Upper lobe of right lung (tissue), 1 donor: ENCODE measurements around the gene OR10H1. TPM values are rescaled to one million over a fixed set of nuclear protein-coding genes. Genes with fewer than 3 reads are reported as not detected.
"Not testable (repeated sequence)": the region's sequence is repeated elsewhere in the genome, so short reads cannot be mapped to it uniquely, and the experiment has no call there.

Experiments
- ATAC-seq: fragments of 200-7000 bp; cut with Tn5 transposase; one replicate; pipeline ENCODE4 v1.9.1; 2020; ENCODE audit warnings: mild to moderate bottlenecking, moderate library complexity
- DNase-seq: peaks from one replicate; pipeline ENCODE4 v3.0.0-alpha.2; 2020
- H3K27ac ChIP-seq: fragments of 200-600 bp; one replicate; pipeline ENCODE4 v1.8.0; 2022
- H3K27me3 ChIP-seq: fragments of 200-600 bp; one replicate; pipeline ENCODE4 v1.8.0; 2022; ENCODE audit warnings: mild to moderate bottlenecking
- H3K36me3 ChIP-seq: fragments of 200-600 bp; one replicate; pipeline ENCODE4 v1.8.0; 2022
- H3K4me1 ChIP-seq: fragments of 200-600 bp; one replicate; pipeline ENCODE4 v1.8.0; 2022
- H3K4me3 ChIP-seq: fragments of 200-600 bp; one replicate; pipeline ENCODE4 v1.8.0; 2022; ENCODE audit warnings: mild to moderate bottlenecking
- H3K9me3 ChIP-seq: fragments of 200-600 bp; one replicate; pipeline ENCODE4 v1.8.0; 2022
- intact Hi-C: fragments of 100-400 bp; cut with DNase I; formaldehyde crosslinking; loops from one replicate; pipeline ENCODE4 v1.11.0; 2022
- total RNA-seq: library from RNA; stranded (reverse); fragmentation: NEBNext Ultra II Directional; extraction: Animal tissue kit (Norgen Biotek cat#: 25700); gene quantifications from one replicate; pipeline ENCODE4 v1.2.1, GENCODE V29; 2021
- TF ChIP-seq, protein P1 (sequence below): fragments of 200-600 bp; IDR thresholded peaks from one replicate; pipeline ENCODE4 v1.8.0; 2022; ENCODE audit warnings: antibody characterized with exemption
- donor health status: DM: no; HTN: yes; CAD: no; lungs with severe emphysema.

The OR10H1 gene
- total RNA-seq, 1 donor from 2014 or later: not detected

DNA sequence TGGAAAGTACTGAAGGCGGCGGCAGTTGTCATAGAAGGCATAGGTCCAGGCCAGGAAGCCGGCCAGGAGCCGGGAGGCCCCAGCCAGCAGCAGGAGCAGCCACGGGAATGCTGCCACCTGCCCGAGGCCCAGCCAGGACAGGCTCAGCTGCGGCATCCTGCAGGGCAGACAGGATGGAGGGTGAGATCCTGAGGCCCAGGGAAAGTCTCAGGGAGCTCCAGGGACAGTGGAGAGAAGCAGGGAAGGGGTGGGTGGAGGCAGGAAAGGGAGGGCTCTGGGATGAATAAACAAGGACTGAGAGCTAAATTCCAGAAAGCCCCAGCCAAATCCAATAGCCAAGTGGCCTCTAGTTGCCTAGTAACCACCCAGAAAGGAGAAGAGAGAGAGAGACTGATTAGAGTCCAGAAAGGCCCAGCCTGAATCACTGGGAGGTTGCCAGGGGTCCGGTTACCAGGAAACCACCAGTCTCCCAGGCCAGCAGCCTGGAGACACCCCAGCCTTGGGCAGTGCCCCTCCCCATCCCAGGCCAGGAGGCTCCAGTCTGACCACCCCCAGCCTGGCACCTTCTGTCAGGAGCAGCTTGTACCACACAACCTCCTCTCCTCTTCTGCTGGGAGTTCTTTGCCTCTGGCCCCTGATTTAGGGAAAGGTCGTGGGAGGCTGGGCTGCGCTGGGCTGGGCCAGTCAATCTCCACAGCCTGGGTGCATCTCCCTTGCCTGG is 35.5 kb downstream of the OR10H1 start:
- no peaks in the 10 kb centered on the region for H3K36me3 ChIP-seq
- H3K9me3 ChIP-seq: no peaks in the 10 kb centered on the region
- no peak for DNase-seq
- peaks cover 9% of the 10 kb centered on the region for H3K4me1 ChIP-seq
- peak overlapping the region; percentile 61 for H3K27ac ChIP-seq
- no peaks in the 10 kb centered on the region for H3K27me3 ChIP-seq
- H3K4me3 ChIP-seq: peak overlapping the region; percentile 19
- TF ChIP-seq, protein P1, sequence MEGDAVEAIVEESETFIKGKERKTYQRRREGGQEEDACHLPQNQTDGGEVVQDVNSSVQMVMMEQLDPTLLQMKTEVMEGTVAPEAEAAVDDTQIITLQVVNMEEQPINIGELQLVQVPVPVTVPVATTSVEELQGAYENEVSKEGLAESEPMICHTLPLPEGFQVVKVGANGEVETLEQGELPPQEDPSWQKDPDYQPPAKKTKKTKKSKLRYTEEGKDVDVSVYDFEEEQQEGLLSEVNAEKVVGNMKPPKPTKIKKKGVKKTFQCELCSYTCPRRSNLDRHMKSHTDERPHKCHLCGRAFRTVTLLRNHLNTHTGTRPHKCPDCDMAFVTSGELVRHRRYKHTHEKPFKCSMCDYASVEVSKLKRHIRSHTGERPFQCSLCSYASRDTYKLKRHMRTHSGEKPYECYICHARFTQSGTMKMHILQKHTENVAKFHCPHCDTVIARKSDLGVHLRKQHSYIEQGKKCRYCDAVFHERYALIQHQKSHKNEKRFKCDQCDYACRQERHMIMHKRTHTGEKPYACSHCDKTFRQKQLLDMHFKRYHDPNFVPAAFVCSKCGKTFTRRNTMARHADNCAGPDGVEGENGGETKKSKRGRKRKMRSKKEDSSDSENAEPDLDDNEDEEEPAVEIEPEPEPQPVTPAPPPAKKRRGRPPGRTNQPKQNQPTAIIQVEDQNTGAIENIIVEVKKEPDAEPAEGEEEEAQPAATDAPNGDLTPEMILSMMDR: no peak
- ATAC-seq: peak; percentile 66
- intact Hi-C loops: no loop called here

DNA sequence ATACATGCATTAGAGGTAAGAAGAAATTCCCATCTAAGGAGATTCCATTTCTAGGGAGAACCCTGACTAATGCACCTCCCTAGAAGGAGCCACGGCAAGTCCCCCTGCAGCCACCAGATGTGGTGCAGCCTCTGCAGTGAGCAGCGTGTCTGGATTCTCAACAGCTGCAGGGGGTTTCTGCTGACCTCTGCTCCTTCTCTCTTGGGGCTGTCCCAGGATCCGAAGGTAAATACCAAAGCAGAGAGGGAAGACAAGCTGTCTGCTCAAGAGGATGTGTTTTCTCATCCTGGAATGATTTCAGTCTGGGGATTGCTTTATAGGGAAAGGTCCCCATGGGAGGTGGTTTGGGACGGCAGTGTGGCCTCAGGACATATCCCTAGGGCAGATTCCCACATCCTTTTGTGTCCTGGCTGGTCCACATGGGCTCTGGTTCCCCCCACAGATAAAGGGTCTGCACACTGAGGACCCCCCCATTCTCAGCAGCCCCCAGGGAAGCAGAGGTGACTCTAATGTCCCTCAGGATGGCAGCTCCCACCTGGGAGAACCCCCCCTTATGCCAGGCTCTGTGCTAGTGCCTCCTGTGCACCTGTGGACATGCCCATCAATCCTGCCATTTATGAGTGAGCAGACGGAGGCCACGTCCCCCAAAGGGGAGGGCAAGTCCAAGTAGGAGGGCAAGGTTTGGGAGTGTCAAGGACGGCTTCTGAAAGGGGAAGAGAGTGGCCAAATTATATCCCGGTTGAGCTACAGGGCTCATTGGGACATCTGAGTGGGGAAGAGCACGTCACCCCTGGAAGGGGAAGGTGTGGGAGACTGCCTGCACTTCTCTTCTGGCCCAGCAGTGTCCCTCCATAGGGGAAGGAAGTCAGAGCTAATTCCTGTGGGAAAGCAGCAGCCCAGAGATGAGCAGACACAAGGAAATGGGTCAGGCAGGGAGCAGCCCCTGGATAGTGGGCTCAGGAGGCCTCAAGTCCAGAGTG is 38.2 kb downstream of the OR10H1 start:
- Histone ChIP-seq H3K27me3 (no peaks in the 10 kb centered on the region), H3K4me1 (peaks cover 9% of the 10 kb centered on the region), H3K27ac (no peak overlapping the region), H3K4me3 (no peak overlapping the region), H3K9me3 (no peaks in the 10 kb centered on the region), H3K36me3 (no peaks in the 10 kb centered on the region)
- no peak for ATAC-seq
- peak; percentile 25 for DNase-seq
- TF ChIP-seq, protein P1: no peak
- intact Hi-C loops: no loop called here

DNA sequence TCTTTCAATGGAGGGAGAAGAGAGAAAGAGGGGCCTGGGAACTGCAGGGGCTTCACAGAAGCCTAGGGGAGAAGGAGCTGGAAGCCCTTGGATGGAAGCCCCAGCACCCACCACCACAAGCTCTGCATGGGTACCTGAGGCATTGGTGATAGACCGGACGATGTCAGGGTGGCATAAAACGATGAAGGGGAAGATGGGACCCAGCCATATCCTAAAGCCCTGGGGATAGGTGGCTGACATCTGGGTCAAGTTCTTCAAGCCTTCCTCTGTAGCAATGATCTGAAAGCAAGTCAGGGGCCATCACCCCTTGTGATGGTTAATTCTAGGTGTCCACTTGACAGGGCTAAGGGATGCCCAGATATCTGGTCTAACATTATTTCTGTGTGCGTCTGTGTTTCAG is 39.2 kb downstream of the OR10H1 start:
- ATAC-seq (no peak), DNase-seq (peak; percentile 10)
- H3K9me3 ChIP-seq: no peaks in the 10 kb centered on the region

DNA sequence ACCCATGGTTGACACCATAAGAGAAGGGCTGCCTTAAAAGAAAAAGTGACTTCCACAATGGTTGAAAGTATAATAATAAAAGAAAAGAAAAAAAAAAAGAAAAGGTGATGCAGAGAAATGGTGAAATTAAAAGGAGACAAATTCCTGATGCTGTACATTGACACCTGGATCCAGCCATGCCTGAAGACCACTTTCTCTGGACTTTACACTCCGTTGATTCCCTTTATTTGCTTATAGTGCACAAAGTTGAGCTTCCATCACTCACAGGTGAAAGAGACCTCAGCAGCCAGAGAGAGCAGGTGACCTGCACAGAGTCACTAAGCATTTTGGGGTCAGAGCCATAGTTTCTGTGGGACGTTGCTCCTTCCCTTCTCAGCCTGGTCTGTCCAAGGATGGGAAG is 40.2 kb downstream of the OR10H1 start:
- Histone ChIP-seq H3K27me3 (no peaks in the 10 kb centered on the region), H3K4me1 (peaks cover 7% of the 10 kb centered on the region), H3K4me3 (no peak overlapping the region), H3K36me3 (no peaks in the 10 kb centered on the region), H3K9me3 (no peaks in the 10 kb centered on the region), H3K27ac (no peak overlapping the region)
- no peak for ATAC-seq
- TF ChIP-seq, protein P1: no peak
- intact Hi-C loops: no loop called here
- no peak for DNase-seq

More for the DNA sequence above, 39.2 kb downstream of the OR10H1 start:
- H3K27me3 ChIP-seq: no peaks in the 10 kb centered on the region
- no peak overlapping the region for H3K27ac ChIP-seq
- H3K36me3 ChIP-seq: no peaks in the 10 kb centered on the region
- H3K4me3 ChIP-seq: no peak overlapping the region
- intact Hi-C loops: no loop called here
- TF ChIP-seq, protein P1: no peak
- H3K4me1 ChIP-seq: peaks cover 9% of the 10 kb centered on the region

DNA sequence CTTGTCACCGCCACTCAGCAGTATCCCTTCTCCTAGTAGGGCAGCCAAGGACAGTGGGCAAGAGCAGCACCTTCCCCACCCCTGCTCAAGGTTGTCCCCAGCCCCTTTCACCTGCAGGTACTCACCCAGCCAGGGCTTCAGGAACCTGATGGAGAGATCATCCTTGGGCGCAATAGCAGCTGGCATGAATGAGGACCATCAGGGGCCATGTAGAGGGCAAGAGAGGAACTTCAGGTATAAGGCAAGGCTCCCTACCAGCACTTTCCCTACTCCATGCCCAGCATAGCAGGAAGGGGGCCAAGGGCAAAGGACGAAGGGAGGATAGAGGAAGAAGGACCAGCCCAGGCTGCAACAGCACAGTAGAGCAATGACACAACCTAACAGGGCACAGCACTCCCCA is 41.3 kb downstream of the OR10H1 start:
- H3K36me3 ChIP-seq, H3K4me1 ChIP-seq, ATAC-seq, H3K27me3 ChIP-seq, H3K4me3 ChIP-seq, intact Hi-C loops, H3K27ac ChIP-seq, H3K9me3 ChIP-seq, DNase-seq: not testable (repeated sequence)

DNA sequence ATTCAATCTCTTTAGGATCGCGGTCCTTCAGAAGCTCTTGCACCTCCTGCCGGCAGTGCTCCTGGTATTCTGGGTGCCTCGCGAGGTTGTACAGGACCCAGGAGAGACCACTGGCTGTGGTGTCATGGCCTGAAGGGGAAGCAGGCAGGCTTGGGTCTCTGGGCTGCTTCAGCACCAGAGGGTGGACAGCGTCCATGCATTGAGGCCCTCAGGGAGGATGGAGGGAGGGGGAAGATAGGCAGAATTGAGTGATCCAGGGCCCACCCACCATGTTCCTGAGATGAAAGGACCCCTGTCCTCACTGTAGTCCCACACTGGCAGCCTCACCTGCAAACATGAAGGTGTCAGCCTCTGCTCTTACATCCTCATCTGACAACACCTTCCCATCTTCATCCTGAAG is 45.9 kb downstream of the OR10H1 start:
- no peak for ATAC-seq
- Histone ChIP-seq H3K27me3 (no peaks in the 10 kb centered on the region), H3K9me3 (no peaks in the 10 kb centered on the region), H3K4me3 (no peak overlapping the region), H3K27ac (no peak overlapping the region), H3K36me3 (no peaks in the 10 kb centered on the region), H3K4me1 (no peaks in the 10 kb centered on the region)
- intact Hi-C loops: no loop called here
- TF ChIP-seq, protein P1: no peak
- no peak for DNase-seq
